H9 (cell line): Measurements from ENCODE around the gene KIAA0825. TPM values are rescaled to one million over a fixed set of nuclear protein-coding genes. Genes with fewer than 3 reads are reported as not detected.

Experiments used
- DNase-seq: peaks from one replicate; pipeline ENCODE4 v3.0.0-alpha.2; 2017
- H2AFZ ChIP-seq: one replicate; pipeline ENCODE4 v1.6.1; 2013; ENCODE audit warnings: mild to moderate bottlenecking, low read length, control low read depth, moderate library complexity
- H2AK5ac ChIP-seq: 2 replicates; pipeline ENCODE4 v1.6.1; 2013; ENCODE audit warnings: low read length, control low read depth, mixed read lengths; ENCODE audit not compliant: insufficient read length
- H2BK120ac ChIP-seq: one replicate; pipeline ENCODE4 v1.6.1; 2013; ENCODE audit warnings: low read depth, mild to moderate bottlenecking, low read length, control low read depth, inconsistent platforms; ENCODE audit not compliant: poor library complexity, severe bottlenecking
- H2BK12ac ChIP-seq: 2 replicates; pipeline ENCODE4 v1.6.1; 2013; ENCODE audit warnings: low read length, control low read depth, mixed read lengths, low read depth; ENCODE audit not compliant: insufficient read length
- H2BK15ac ChIP-seq: 2 replicates; pipeline ENCODE4 v1.6.1; 2013; ENCODE audit warnings: low read depth, low read length, control low read depth
- H2BK20ac ChIP-seq: one replicate; pipeline ENCODE4 v1.6.1; 2013; ENCODE audit warnings: low read depth, mild to moderate bottlenecking, low read length, control low read depth, inconsistent platforms; ENCODE audit not compliant: poor library complexity, severe bottlenecking
- H2BK5ac ChIP-seq: 2 replicates; pipeline ENCODE4 v1.6.1; 2013; ENCODE audit warnings: low read length, control low read depth, mixed read lengths; ENCODE audit not compliant: insufficient read length
- H3K14ac ChIP-seq: 2 replicates; pipeline ENCODE4 v1.6.1; 2013; ENCODE audit warnings: low read length, control low read depth; ENCODE audit not compliant: insufficient read depth
- H3K18ac ChIP-seq: 2 replicates; pipeline ENCODE4 v1.6.1; 2013; ENCODE audit warnings: low read depth, mild to moderate bottlenecking, mixed read lengths, low read length, control low read depth; ENCODE audit not compliant: insufficient read length
- H3K23ac ChIP-seq: 2 replicates; pipeline ENCODE4 v1.6.1; 2013; ENCODE audit warnings: low read length, control low read depth, mixed read lengths, low read depth; ENCODE audit not compliant: insufficient read length
- H3K23me2 ChIP-seq: 2 replicates; pipeline ENCODE4 v1.6.1; 2013; ENCODE audit warnings: low read depth, mild to moderate bottlenecking, mixed read lengths, low read length, control low read depth; ENCODE audit not compliant: insufficient read length, poor library complexity, severe bottlenecking
- H3K27ac ChIP-seq: 2 replicates; pipeline ENCODE4 v1.5.1; 2013; ENCODE audit warnings: low read length, control low read depth, mixed read lengths, low read depth; ENCODE audit not compliant: insufficient read length
- H3K27me3 ChIP-seq: 2 replicates; pipeline ENCODE4 v1.6.1; 2013; ENCODE audit warnings: low read length, control low read depth, inconsistent platforms; ENCODE audit not compliant: insufficient read depth
- H3K4ac ChIP-seq: 2 replicates; pipeline ENCODE4 v1.6.1; 2013; ENCODE audit warnings: low read depth, mild to moderate bottlenecking, control low read depth, inconsistent platforms, low read length, moderate library complexity
- H3K4me1 ChIP-seq: 2 replicates; pipeline ENCODE4 v1.6.1; 2013; ENCODE audit warnings: low read length, control low read depth, inconsistent platforms; ENCODE audit not compliant: insufficient read depth
- H3K4me2 ChIP-seq: 2 replicates; pipeline ENCODE4 v1.6.1; 2013; ENCODE audit warnings: low read length, control low read depth, mixed read lengths; ENCODE audit not compliant: insufficient read length, insufficient read depth
- H3K56ac ChIP-seq: 2 replicates; pipeline ENCODE4 v1.6.1; 2013; ENCODE audit warnings: low read depth, mild to moderate bottlenecking, mixed read lengths, low read length, control low read depth; ENCODE audit not compliant: insufficient read length
- H3K79me1 ChIP-seq: 2 replicates; pipeline ENCODE4 v1.6.1; 2013; ENCODE audit warnings: low read depth, mild to moderate bottlenecking, moderate library complexity, low read length, control low read depth, inconsistent platforms; ENCODE audit not compliant: insufficient read depth, poor library complexity, severe bottlenecking
- H3K79me2 ChIP-seq: 2 replicates; pipeline ENCODE4 v1.6.1; 2013; ENCODE audit warnings: low read length, control low read depth, inconsistent platforms; ENCODE audit not compliant: insufficient read depth
- H3K9ac ChIP-seq: 2 replicates; pipeline ENCODE4 v1.6.1; 2013; ENCODE audit warnings: low read length, control low read depth, mixed read lengths; ENCODE audit not compliant: insufficient read length; ENCODE audit errors: extremely low read depth
- H3K9me3 ChIP-seq: one replicate; pipeline ENCODE4 v1.6.1; 2013; ENCODE audit warnings: low read depth, low read length, inconsistent platforms; ENCODE audit not compliant: control insufficient read depth
- H3T11ph ChIP-seq: one replicate; pipeline ENCODE4 v1.6.1; 2013; ENCODE audit warnings: mild to moderate bottlenecking, low read length, control low read depth, inconsistent platforms
- H4K20me1 ChIP-seq: one replicate; pipeline ENCODE4 v1.6.1; 2013; ENCODE audit not compliant: control insufficient read depth, insufficient read length, insufficient read depth
- H4K5ac ChIP-seq: 2 replicates; pipeline ENCODE4 v1.6.1; 2013; ENCODE audit warnings: low read depth, mild to moderate bottlenecking, mixed read lengths, low read length, control low read depth; ENCODE audit not compliant: insufficient read length
- H4K8ac ChIP-seq: replicated peaks from 2 replicates; pipeline ENCODE4 v1.6.1; 2013; ENCODE audit warnings: low read length, control low read depth, mixed read lengths, low read depth; ENCODE audit not compliant: insufficient read length
- H4K91ac ChIP-seq: 2 replicates; pipeline ENCODE4 v1.6.1; 2013; ENCODE audit warnings: low read depth, mild to moderate bottlenecking, moderate library complexity, mixed read lengths, low read length, control low read depth; ENCODE audit not compliant: insufficient read length
- H3K27ac Mint-ChIP-seq, 3 experiments: 2 replicates in 2 of 3; 3 replicates in 1 of 3; pipeline ENCODE4 v1.8.0; 2020 to 2021; ENCODE audit warnings: mixed read lengths in 3 of 3, mild to moderate bottlenecking in 1 of 3, moderate library complexity in 1 of 3
- H3K27me3 Mint-ChIP-seq: 2 replicates; pipeline ENCODE4 v1.8.0; 2021; ENCODE audit warnings: low read depth, mild to moderate bottlenecking, moderate library complexity, mixed read lengths
- H3K36me3 Mint-ChIP-seq, 3 experiments: 2 replicates in 2 of 3; 3 replicates in 1 of 3; pipeline ENCODE4 v1.8.0; 2020 to 2021; ENCODE audit warnings: low read depth in 3 of 3, mixed read lengths in 3 of 3; ENCODE audit not compliant: insufficient read depth in 1 of 3
- H3K4me1 Mint-ChIP-seq, 2 experiments: 2 replicates each; pipeline ENCODE4 v1.8.0; 2020; ENCODE audit warnings: mixed read lengths in 2 of 2
- H3K4me3 Mint-ChIP-seq, 2 experiments: 2 replicates in 1 of 2; 3 replicates in 1 of 2; pipeline ENCODE4 v1.8.0; 2020 to 2021; ENCODE audit warnings: mild to moderate bottlenecking in 2 of 2, mixed read lengths in 2 of 2, moderate library complexity in 1 of 2
- H3K9me3 Mint-ChIP-seq, 2 experiments: 2 replicates in 1 of 2; 3 replicates in 1 of 2; pipeline ENCODE4 v1.8.0; 2020; ENCODE audit warnings: mild to moderate bottlenecking in 2 of 2, mixed read lengths in 2 of 2, moderate library complexity in 1 of 2
- CTCF ChIP-seq: fragments of 200-600 bp; sonication (generic); conservative IDR thresholded peaks from 3 replicates; pipeline ENCODE4 v1.8.0; 2021; ENCODE audit warnings: antibody characterized with exemption, mild to moderate bottlenecking
- WGBS: extraction: QIAGEN DNeasy Blood & Tissue Kit; methylation state at CpG from one replicate; pipeline ENCODE4 v1.1.7; 2013; ENCODE audit warnings: missing lambda C conversion rate, low lambda C conversion rate, mixed read lengths; ENCODE audit not compliant: insufficient read length; ENCODE audit errors: extremely low coverage; 5-methylcytosine and 5-hydroxymethylcytosine counted together
- total RNA-seq: library from RNA; stranded (reverse); gene quantifications from 2 replicates; pipeline ENCODE4 v1.2.1, GENCODE V29; 2021

The KIAA0825 gene
- total RNA-seq, 1 experiment from 2014 or later, result 1.8 TPM

GRCh38 chr5:94469894-94470329, 148.5 kb downstream of the KIAA0825 start:
- no peaks in the 10 kb centered on the region for H3K9me3 Mint-ChIP-seq
- Histone ChIP-seq H3K23ac (no peak overlapping the region), H3K4ac (no peak overlapping the region), H4K20me1 (no peaks in the 10 kb centered on the region), H4K8ac (no peak overlapping the region), H3K4me2 (no peak overlapping the region), H2BK20ac (no peak overlapping the region), H2BK120ac (no peak overlapping the region), H3K23me2 (no peaks in the 10 kb centered on the region), H4K5ac (no peak overlapping the region), H3K9me3 (no peaks in the 10 kb centered on the region), H3K79me1 (no peaks in the 10 kb centered on the region), H3K56ac (no peak overlapping the region), H4K91ac (no peak overlapping the region), H3K27ac (no peak overlapping the region), H2BK15ac (no peak overlapping the region), H2AFZ (no peak overlapping the region), H3K27me3 (no peaks in the 10 kb centered on the region), H2AK5ac (no peak overlapping the region), H2BK12ac (no peak overlapping the region), H2BK5ac (no peak overlapping the region), H3K9ac (no peak overlapping the region), H3K18ac (no peak overlapping the region), H3K4me1 (no peaks in the 10 kb centered on the region; the same call in 1 of the 2 replicates), H3K79me2 (no peaks in the 10 kb centered on the region), H3K14ac (no peak overlapping the region), H3T11ph (no peak overlapping the region)
- H3K27ac Mint-ChIP-seq, result no peak overlapping the region
- no peaks in the 10 kb centered on the region for H3K27me3 Mint-ChIP-seq
- H3K4me1 Mint-ChIP-seq, result peaks cover 3 to 5% of the 10 kb centered on the region in 2 experiments; a peak in 3 of 4 replicates
- no peak for DNase-seq
- no peak for TF ChIP-seq CTCF
- no CpG with 5 or more reads among the region's 5 CpGs for WGBS
- H3K36me3 Mint-ChIP-seq, result no peaks in the 10 kb centered on the region
- no peak overlapping the region for H3K4me3 Mint-ChIP-seq
